Stimulated activated CD8-positive, alpha-beta memory T cell treated with anti-CD3 and anti-CD28 coated beads, Interleukin-12 subunit alpha, Interleukin-12 subunit beta, amount 100 ng/mL, for 1 hour (primary cell): Measurements from ENCODE around the gene TP73.
"Not testable (repeated sequence)": the region's sequence is repeated elsewhere in the genome, so short reads cannot be mapped to it uniquely, and the experiment has no call there.

Source experiments
- DNase-seq: peaks from one replicate; pipeline ENCODE4 v3.0.0-alpha.2; 2020; ENCODE audit warnings: low read depth

Gene TP73

GRCh38 chr1:3618881-3619671 is 33.2 kb upstream of the TP73 start:
- DNase-seq, result peak; percentile 67

- DNase-seq, result no peak
Measured at GRCh38 chr1:3620708-3621107, 31.6 kb upstream of the TP73 start.

- not testable (repeated sequence) for DNase-seq
Measured at GRCh38 chr1:3621151-3621671, 31.1 kb upstream of the TP73 start.

- not testable (repeated sequence) for DNase-seq
Measured at GRCh38 chr1:3622102-3622501, 30.2 kb upstream of the TP73 start.

GRCh38 chr1:3623441-3624199 is 28.7 kb upstream of the TP73 start:
- no peak for DNase-seq

- DNase-seq, result peak; percentile 97
Measured at GRCh38 chr1:3624200-3625136, 27.8 kb upstream of the TP73 start, which contains the start of gene TPRG1L. TPRG1L (plus strand) TSS chr1:3625015; CDS start chr1:3625073, 58 bp downstream.

GRCh38 chr1:3625151-3625907 is 27.0 kb upstream of the TP73 start:
- DNase-seq, result no peak

GRCh38 chr1:3626025-3626424 is 26.3 kb upstream of the TP73 start:
- no peak for DNase-seq

GRCh38 chr1:3627515-3628253 is 24.6 kb upstream of the TP73 start:
- DNase-seq, result no peak

- no peak for DNase-seq
Measured at GRCh38 chr1:3628445-3628844, 23.9 kb upstream of the TP73 start.

- DNase-seq, result no peak
Measured at GRCh38 chr1:3629561-3630160, 22.7 kb upstream of the TP73 start.

- no peak for DNase-seq
Measured at GRCh38 chr1:3630161-3630611, 22.1 kb upstream of the TP73 start.

GRCh38 chr1:3630914-3631313 is 21.4 kb upstream of the TP73 start:
- no peak for DNase-seq

- DNase-seq, result no peak
Measured at GRCh38 chr1:3631320-3632260, 20.7 kb upstream of the TP73 start.

GRCh38 chr1:3632298-3632697 is 20.0 kb upstream of the TP73 start:
- no peak for DNase-seq

- DNase-seq, result no peak
Measured at GRCh38 chr1:3632716-3633343, 19.5 kb upstream of the TP73 start.

- DNase-seq, result no peak
Measured at GRCh38 chr1:3633344-3634058, 18.8 kb upstream of the TP73 start.
